OCI-LY3 (cell line): Measurements from ENCODE around the gene SETDB1.

Experiments used
- H2AFZ ChIP-seq: fragments of 200-600, 300-600 bp; shearing (Covaris generic); 2 replicates; pipeline ENCODE4 v1.6.0; 2014; ENCODE audit warnings: antibody characterized with exemption, low read depth, low read length
- H3K27ac ChIP-seq: fragments of 200-600, 300-600 bp; sonication (generic); 2 replicates; pipeline ENCODE4 v1.5.1; 2014; ENCODE audit warnings: mild to moderate bottlenecking, low read length, moderate library complexity, mixed read lengths
- H3K27me3 ChIP-seq: fragments of 200-600, 300-600 bp; sonication (generic); 2 replicates; pipeline ENCODE4 v1.6.1; 2014; ENCODE audit warnings: low read depth, low read length, mixed read lengths
- H3K36me3 ChIP-seq: fragments of 200-600, 300-600 bp; sonication (generic); replicated peaks from 2 replicates; pipeline ENCODE3; 2014; ENCODE audit warnings: low read depth, low read length, mixed read lengths
- H3K4me1 ChIP-seq: fragments of 300-600, 200-600 bp; sonication (generic); 2 replicates; pipeline ENCODE4 v1.6.1; 2014; ENCODE audit warnings: low read length, mixed read lengths
- H3K4me2 ChIP-seq: fragments of 200-600, 300-600 bp; sonication (generic); 2 replicates; pipeline ENCODE4 v1.6.1; 2014; ENCODE audit warnings: low read length, mixed read lengths
- H3K4me3 ChIP-seq: fragments of 300-600, 200-600 bp; sonication (generic); 2 replicates; pipeline ENCODE4 v1.5.1; 2014; ENCODE audit warnings: antibody characterized with exemption, mild to moderate bottlenecking, low read length, moderate library complexity
- H3K79me2 ChIP-seq: fragments of 300-600, 200-600 bp; shearing (Covaris generic); 2 replicates; pipeline ENCODE4 v1.6.1; 2014; ENCODE audit warnings: mild to moderate bottlenecking, low read length, mixed read lengths
- H3K9ac ChIP-seq: fragments of 300-600, 200-600 bp; shearing (Covaris generic); 2 replicates; pipeline ENCODE4 v1.6.0; 2014; ENCODE audit warnings: mild to moderate bottlenecking, low read length, moderate library complexity
- H3K9me3 ChIP-seq: fragments of 200-600, 300-600 bp; shearing (Covaris generic); 2 replicates; pipeline ENCODE4 v1.6.1; 2014; ENCODE audit warnings: low read length, mixed read lengths; ENCODE audit not compliant: insufficient read depth
- H4K20me1 ChIP-seq: fragments of 200-600, 300-600 bp; sonication (generic); 2 replicates; pipeline ENCODE4 v1.6.1; 2016; ENCODE audit warnings: low read length, mixed read lengths; ENCODE audit not compliant: insufficient read depth
- EZH2phosphoT487 ChIP-seq: fragments of 200-600 bp; shearing (Covaris generic); IDR thresholded peaks from 2 replicates; pipeline ENCODE4 v1.6.1; 2018; ENCODE audit warnings: antibody characterized with exemption, mixed run types, low read depth
- TF ChIP-seq, protein P1 (sequence below): fragments of 200-600, 300-600 bp; sonication (generic); IDR thresholded peaks from 2 replicates; pipeline ENCODE4 v1.5.1; 2014; ENCODE audit warnings: antibody characterized with exemption, low read length, low read depth

SETDB1 gene

DNA sequence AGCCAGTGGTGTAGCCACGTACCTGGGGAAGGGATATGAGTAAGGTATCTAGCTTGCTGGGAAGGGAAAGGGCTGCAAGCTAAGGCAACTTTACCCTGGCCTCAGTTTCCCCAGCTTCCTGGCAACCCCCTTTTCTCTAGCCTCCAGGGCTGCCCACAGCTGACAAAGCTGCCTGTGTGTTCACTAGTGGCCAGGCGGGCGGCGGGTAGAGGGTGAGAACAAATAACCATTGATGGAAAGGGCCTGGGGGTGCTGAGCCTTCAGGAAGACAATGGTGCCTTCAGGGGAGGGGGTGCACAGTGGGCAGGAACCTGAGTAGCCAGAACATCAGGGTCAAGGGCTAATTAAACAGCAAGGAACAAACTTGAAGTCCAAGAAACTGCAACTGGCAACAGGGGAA is 42.3 kb downstream of the SETDB1 start:
- no peak for TF ChIP-seq EZH2phosphoT487
- TF ChIP-seq, protein P1, sequence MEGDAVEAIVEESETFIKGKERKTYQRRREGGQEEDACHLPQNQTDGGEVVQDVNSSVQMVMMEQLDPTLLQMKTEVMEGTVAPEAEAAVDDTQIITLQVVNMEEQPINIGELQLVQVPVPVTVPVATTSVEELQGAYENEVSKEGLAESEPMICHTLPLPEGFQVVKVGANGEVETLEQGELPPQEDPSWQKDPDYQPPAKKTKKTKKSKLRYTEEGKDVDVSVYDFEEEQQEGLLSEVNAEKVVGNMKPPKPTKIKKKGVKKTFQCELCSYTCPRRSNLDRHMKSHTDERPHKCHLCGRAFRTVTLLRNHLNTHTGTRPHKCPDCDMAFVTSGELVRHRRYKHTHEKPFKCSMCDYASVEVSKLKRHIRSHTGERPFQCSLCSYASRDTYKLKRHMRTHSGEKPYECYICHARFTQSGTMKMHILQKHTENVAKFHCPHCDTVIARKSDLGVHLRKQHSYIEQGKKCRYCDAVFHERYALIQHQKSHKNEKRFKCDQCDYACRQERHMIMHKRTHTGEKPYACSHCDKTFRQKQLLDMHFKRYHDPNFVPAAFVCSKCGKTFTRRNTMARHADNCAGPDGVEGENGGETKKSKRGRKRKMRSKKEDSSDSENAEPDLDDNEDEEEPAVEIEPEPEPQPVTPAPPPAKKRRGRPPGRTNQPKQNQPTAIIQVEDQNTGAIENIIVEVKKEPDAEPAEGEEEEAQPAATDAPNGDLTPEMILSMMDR: no peak
- Histone ChIP-seq H3K4me3 (no peak overlapping the region), H3K27ac (no peak overlapping the region), H3K9me3 (no peaks in the 10 kb centered on the region), H2AFZ (no peak overlapping the region), H3K27me3 (no peaks in the 10 kb centered on the region), H3K4me1 (peaks cover 19% of the 10 kb centered on the region), H3K36me3 (peaks cover 53% of the 10 kb centered on the region), H3K9ac (no peak overlapping the region), H3K4me2 (no peak overlapping the region), H3K79me2 (peaks cover 55% of the 10 kb centered on the region), H4K20me1 (peaks cover 43% of the 10 kb centered on the region)

DNA sequence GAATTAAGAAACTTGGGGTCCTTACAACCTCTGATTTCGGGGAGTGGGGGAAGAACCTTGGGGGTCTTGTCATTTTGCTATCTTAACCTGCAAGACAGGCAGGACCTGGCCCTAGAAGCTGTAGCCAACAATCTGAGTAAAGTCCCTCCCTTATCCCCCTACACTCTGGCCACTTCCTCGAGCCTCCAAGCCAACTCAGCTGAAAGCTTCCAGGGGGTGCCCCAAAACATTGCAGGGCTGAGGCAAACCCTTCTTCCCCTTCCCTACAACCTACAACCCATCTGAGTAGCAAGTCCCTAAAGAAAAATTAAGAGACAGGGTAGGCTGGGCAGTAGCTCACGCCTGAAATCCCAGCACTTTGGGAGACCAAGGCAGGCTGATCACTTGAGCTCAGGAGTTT is 43.5 kb downstream of the SETDB1 start:
- Histone ChIP-seq H3K4me3 (no peak overlapping the region), H3K79me2 (peaks cover 66% of the 10 kb centered on the region), H3K9ac (no peak overlapping the region), H3K4me1 (peaks cover 20% of the 10 kb centered on the region), H3K4me2 (no peak overlapping the region), H3K36me3 (peaks cover 42% of the 10 kb centered on the region), H2AFZ (no peak overlapping the region), H3K9me3 (no peaks in the 10 kb centered on the region), H3K27me3 (no peaks in the 10 kb centered on the region), H3K27ac (no peak overlapping the region), H4K20me1 (peaks cover 43% of the 10 kb centered on the region)
- no peak for TF ChIP-seq EZH2phosphoT487
- TF ChIP-seq, protein P1: no peak

DNA sequence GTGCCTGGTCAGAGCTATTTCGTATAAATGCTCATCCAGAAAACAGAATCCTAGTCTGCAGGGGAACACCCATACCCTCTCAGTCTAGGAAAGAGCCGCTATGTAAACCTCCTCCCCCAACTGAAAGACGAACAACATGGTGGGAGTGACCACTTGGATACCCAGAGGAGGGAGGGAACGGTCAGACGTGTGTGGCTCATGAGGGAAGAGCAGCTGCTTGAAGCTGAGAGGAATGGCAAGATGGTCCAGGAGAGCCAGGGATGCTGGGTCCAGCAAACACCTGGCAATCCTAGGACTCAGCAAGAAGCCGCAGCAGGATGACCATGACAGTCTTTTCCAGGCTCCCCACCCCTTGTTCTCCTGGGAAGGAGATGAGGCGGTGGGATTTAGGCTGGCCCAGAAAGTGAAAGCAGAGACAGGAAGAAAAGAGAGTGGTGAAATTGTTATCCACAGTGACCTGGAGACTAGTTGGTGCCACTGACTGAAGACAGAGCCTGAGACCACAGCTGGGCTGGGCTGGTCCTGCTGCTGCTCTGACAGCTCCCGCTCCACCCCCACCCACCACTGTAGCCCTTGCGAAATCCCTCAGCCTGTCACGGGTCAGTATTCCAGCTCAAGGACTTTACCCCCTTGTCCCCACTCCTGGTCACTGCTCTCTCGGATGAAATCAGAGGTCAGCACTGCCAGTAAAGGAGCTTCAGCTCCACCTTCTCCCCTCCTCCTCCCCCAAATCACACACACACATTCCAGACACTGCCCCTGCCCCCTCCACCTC is 44.8 kb downstream of the SETDB1 start:
- Histone ChIP-seq H3K27ac (no peak overlapping the region), H2AFZ (no peak overlapping the region), H3K9me3 (no peaks in the 10 kb centered on the region), H3K36me3 (peaks cover 31% of the 10 kb centered on the region), H3K79me2 (peaks cover 79% of the 10 kb centered on the region), H3K4me1 (peaks cover 26% of the 10 kb centered on the region), H4K20me1 (peaks cover 43% of the 10 kb centered on the region), H3K27me3 (no peaks in the 10 kb centered on the region), H3K9ac (no peak overlapping the region), H3K4me3 (no peak overlapping the region), H3K4me2 (no peak overlapping the region)
- TF ChIP-seq, protein P1: no peak
- no peak for TF ChIP-seq EZH2phosphoT487

DNA sequence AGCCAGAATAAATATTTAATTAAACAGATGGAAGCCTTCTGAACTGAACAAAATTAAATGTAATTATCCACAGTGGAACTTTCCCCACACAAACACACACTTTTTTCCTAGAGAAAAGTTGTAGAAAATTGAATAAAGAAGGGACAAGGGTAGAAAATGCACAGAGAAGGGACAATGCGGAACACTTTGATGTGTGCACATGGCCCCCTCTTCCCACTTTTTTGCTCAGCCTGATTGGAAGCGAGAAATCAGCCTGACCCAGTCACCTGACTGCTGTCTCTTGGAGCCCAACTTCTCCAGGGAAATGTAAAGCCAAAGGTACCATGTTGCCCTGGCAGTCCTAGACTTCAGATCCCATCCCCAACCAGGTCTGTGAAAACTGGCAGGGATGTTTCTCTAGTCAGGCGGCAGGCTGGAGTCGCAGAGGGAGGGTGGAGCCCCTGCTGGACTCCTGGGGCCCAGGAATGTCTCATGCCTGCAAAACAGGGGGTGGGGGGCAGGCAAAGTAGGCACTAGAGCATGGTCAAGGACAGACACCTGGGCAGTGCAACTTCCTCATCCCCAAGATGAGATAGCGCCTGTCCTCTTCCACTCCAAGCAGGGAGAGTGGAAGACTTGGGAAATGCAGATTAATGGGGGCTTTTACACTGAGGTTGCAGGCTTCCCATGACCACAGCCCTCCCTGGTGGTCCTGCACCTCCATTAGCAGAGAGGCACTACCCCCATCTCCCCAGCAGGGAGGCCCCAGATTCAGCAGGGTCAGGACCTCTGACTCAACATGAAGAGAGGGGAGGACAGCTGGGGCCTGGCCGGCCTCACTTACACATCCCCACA is 45.6 kb downstream of the SETDB1 start:
- H3K4me3 ChIP-seq: no peak overlapping the region
- peaks cover 43% of the 10 kb centered on the region for H4K20me1 ChIP-seq
- peaks cover 33% of the 10 kb centered on the region for H3K4me1 ChIP-seq
- H3K9me3 ChIP-seq: no peaks in the 10 kb centered on the region
- no peak overlapping the region for H2AFZ ChIP-seq
- peaks cover 23% of the 10 kb centered on the region for H3K36me3 ChIP-seq
- TF ChIP-seq, protein P1: no peak
- TF ChIP-seq EZH2phosphoT487: no peak
- no peak overlapping the region for H3K9ac ChIP-seq
- H3K79me2 ChIP-seq: peaks cover 82% of the 10 kb centered on the region
- no peak overlapping the region for H3K27ac ChIP-seq
- H3K27me3 ChIP-seq: no peaks in the 10 kb centered on the region
- H3K4me2 ChIP-seq: peak overlapping the region; percentile 97
